Measurements from ENCODE around the gene C2orf42. TPM values are rescaled to one million over a fixed set of nuclear protein-coding genes. Genes with fewer than 3 reads are reported as not detected.

Gene C2orf42
- total RNA-seq, 3 donors from 2014 or later (not counting 1 experiment from before 2014, with no cell fraction given) = 22.7 to 31.5 (median 25.7) TPM

DNA sequence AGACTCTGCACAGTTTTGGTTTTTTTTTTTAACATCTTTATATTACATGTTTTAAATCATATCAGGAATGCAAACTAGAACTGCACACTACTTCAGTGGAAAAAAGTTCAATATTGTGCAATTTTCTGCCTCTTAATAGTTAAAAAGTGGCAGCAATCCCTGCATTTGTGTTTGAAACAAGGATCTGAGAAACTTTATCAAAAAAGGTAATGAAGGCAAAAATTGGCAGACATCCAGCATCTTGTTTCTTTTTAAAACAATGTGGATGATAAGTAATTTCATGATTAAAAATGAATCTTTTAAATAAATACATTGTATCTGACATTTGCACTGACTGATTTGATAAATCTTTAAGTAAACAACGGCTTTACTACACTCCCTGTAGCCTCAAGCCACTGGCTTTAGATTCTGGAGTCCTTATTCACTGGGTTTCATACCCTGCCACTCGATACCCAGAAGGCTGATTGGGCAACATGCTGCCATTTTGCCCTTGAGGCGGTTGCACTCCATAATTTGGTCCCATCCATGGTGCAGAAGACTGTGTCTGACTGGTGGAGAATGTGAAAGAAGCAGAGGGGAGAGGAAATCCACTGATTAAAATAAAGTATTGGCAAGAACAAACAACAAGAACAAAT, 21.6 kb upstream of the C2orf42 start:
- H3K36me3 Mint-ChIP-seq = no peaks in the 10 kb centered on the region
- Histone ChIP-seq H3K27me3 (ENCODE audit: control insufficient read depth, insufficient read depth, low read length) (no peaks in the 10 kb centered on the region), H3K4me1 (ENCODE audit: control insufficient read depth, insufficient read depth, low read length) (no peaks in the 10 kb centered on the region), H3K9me3 (ENCODE audit: control insufficient read depth, insufficient read depth, low read length) (no peaks in the 10 kb centered on the region), H3K4me3 (ENCODE audit: low read length) (no peak overlapping the region), H3K27ac (ENCODE audit: low read length) (no peak overlapping the region), H3K36me3 (ENCODE audit: control insufficient read depth, insufficient read depth, low read length) (peaks cover 55% of the 10 kb centered on the region)
- H3K9me3 Mint-ChIP-seq = no peaks in the 10 kb centered on the region
- 92% methylated on average over 3 of the region's 3 CpGs for WGBS (ENCODE audit: insufficient coverage)
- ATAC-seq = no peak
- no peaks in the 10 kb centered on the region for H3K27me3 Mint-ChIP-seq (ENCODE audit: low read depth in 2 of 2)
- intact Hi-C loops (cut with micrococcal nuclease) = no loop called here
- TF ChIP-seq, protein P1, sequence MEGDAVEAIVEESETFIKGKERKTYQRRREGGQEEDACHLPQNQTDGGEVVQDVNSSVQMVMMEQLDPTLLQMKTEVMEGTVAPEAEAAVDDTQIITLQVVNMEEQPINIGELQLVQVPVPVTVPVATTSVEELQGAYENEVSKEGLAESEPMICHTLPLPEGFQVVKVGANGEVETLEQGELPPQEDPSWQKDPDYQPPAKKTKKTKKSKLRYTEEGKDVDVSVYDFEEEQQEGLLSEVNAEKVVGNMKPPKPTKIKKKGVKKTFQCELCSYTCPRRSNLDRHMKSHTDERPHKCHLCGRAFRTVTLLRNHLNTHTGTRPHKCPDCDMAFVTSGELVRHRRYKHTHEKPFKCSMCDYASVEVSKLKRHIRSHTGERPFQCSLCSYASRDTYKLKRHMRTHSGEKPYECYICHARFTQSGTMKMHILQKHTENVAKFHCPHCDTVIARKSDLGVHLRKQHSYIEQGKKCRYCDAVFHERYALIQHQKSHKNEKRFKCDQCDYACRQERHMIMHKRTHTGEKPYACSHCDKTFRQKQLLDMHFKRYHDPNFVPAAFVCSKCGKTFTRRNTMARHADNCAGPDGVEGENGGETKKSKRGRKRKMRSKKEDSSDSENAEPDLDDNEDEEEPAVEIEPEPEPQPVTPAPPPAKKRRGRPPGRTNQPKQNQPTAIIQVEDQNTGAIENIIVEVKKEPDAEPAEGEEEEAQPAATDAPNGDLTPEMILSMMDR (IDR thresholded peaks at IDR 0.05) = no peak
- H3K4me1 Mint-ChIP-seq = no peaks in the 10 kb centered on the region
- no peak overlapping the region for H3K4me3 Mint-ChIP-seq
- no peak for DNase-seq
- H3K27ac Mint-ChIP-seq = peak overlapping the region in 1 of 2 donors; percentile 35

DNA sequence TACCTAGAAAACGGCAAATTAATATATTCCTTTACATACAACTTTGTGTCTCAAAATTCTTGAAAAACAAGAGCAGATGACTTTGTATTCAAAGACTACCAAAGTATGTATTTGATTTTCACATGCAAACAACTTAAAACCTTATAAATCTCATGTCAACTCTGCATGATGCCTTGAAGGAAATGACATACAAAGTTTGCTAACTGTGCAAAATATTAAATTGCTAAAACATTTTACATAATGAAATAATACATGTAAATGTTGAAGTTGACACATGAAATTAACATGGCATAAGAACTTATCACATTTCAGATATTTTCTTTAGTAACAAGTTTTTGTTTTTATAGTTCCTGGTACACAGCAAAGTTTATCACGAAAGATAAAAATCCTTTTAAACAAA, 20.8 kb upstream of the C2orf42 start:
- intact Hi-C loops (cut with micrococcal nuclease) = no loop called here
- Mint-ChIP-seq H3K4me3 (no peak overlapping the region), H3K27me3 (ENCODE audit: low read depth in 2 of 2) (no peaks in the 10 kb centered on the region), H3K9me3 (no peaks in the 10 kb centered on the region), H3K27ac (no peak overlapping the region), H3K36me3 (no peaks in the 10 kb centered on the region), H3K4me1 (no peaks in the 10 kb centered on the region)
- Histone ChIP-seq H3K4me1 (ENCODE audit: control insufficient read depth, insufficient read depth, low read length) (no peaks in the 10 kb centered on the region), H3K9me3 (ENCODE audit: control insufficient read depth, insufficient read depth, low read length) (no peaks in the 10 kb centered on the region), H3K27ac (ENCODE audit: low read length) (no peak overlapping the region), H3K4me3 (ENCODE audit: low read length) (no peak overlapping the region), H3K27me3 (ENCODE audit: control insufficient read depth, insufficient read depth, low read length) (no peaks in the 10 kb centered on the region), H3K36me3 (ENCODE audit: control insufficient read depth, insufficient read depth, low read length) (peaks cover 53% of the 10 kb centered on the region)
- 100% methylated on average over 2 of the region's 2 CpGs for WGBS (ENCODE audit: insufficient coverage)
- no peak for ATAC-seq
- no peak for DNase-seq
- TF ChIP-seq, protein P1 (IDR thresholded peaks at IDR 0.05) = no peak

DNA sequence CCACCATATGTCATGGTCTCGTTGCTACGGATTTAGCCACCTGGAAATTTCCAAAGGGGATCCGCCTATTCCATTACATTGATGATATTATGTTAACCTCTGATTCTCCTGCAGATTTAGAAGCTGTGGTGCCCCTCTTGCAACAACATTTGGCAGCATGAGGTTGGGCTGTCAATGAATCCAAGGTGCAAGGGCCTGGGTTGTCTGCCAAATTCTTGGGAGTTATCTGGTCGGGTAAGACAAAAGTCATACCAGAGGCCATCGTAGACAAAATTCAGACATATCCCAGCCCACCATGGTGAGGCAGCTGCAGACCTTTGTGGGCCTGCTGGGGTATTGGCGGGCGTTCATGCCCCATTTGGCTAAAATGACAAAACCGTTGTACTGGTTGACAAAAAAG, 13.6 kb upstream of the C2orf42 start:
- H3K27ac Mint-ChIP-seq = no peak overlapping the region
- Histone ChIP-seq H3K27ac (ENCODE audit: low read length) (no peak overlapping the region), H3K27me3 (ENCODE audit: control insufficient read depth, insufficient read depth, low read length) (no peaks in the 10 kb centered on the region), H3K36me3 (ENCODE audit: control insufficient read depth, insufficient read depth, low read length) (no peaks in the 10 kb centered on the region), H3K4me1 (ENCODE audit: control insufficient read depth, insufficient read depth, low read length) (no peaks in the 10 kb centered on the region), H3K4me3 (ENCODE audit: low read length) (no peak overlapping the region), H3K9me3 (ENCODE audit: control insufficient read depth, insufficient read depth, low read length) (no peaks in the 10 kb centered on the region)
- H3K27me3 Mint-ChIP-seq (ENCODE audit: low read depth in 2 of 2) = no peaks in the 10 kb centered on the region
- ATAC-seq (no peak), DNase-seq (no peak)
- H3K9me3 Mint-ChIP-seq = no peaks in the 10 kb centered on the region
- TF ChIP-seq, protein P1 (IDR thresholded peaks at IDR 0.05) = no peak
- intact Hi-C loops (cut with micrococcal nuclease) = no loop called here
- no peak overlapping the region for H3K4me3 Mint-ChIP-seq
- H3K36me3 Mint-ChIP-seq = no peaks in the 10 kb centered on the region
- 98% methylated on average over 8 of the region's 8 CpGs for WGBS (ENCODE audit: insufficient coverage)
- no peaks in the 10 kb centered on the region for H3K4me1 Mint-ChIP-seq

DNA sequence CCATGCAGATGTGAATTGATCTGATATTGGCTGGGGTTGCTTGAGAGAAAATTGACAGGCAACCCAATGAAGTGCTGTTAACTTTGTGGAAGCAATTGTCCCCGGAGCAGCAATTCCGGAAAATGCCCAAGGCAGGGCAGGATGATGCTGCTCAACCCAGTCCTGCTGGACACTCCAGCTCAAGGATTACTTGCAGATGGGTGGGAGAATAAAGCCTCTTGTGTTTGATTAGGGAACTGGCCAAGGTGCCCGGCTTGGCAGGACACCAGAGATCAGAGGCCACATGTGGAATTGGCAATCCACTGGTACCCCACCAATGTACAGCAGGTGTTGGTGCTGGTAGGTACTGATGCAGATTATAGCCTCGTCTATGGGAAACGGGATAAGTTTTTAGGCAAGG, 12.3 kb upstream of the C2orf42 start:
- H3K27me3 ChIP-seq (ENCODE audit: control insufficient read depth, insufficient read depth, low read length) = no peaks in the 10 kb centered on the region
- H3K4me1 ChIP-seq (ENCODE audit: control insufficient read depth, insufficient read depth, low read length) = no peaks in the 10 kb centered on the region
- no peaks in the 10 kb centered on the region for H3K36me3 Mint-ChIP-seq
- H3K9me3 ChIP-seq (ENCODE audit: control insufficient read depth, insufficient read depth, low read length) = no peaks in the 10 kb centered on the region
- H3K9me3 Mint-ChIP-seq = no peaks in the 10 kb centered on the region
- H3K27ac Mint-ChIP-seq = no peak overlapping the region
- H3K4me1 Mint-ChIP-seq = no peaks in the 10 kb centered on the region
- H3K4me3 ChIP-seq (ENCODE audit: low read length) = no peak overlapping the region
- DNase-seq (no peak), ATAC-seq (no peak)
- no peaks in the 10 kb centered on the region for H3K27me3 Mint-ChIP-seq (ENCODE audit: low read depth in 2 of 2)
- intact Hi-C loops (cut with micrococcal nuclease) = no loop called here
- no peak overlapping the region for H3K27ac ChIP-seq (ENCODE audit: low read length)
- TF ChIP-seq, protein P1 (IDR thresholded peaks at IDR 0.05) = no peak
- H3K36me3 ChIP-seq (ENCODE audit: control insufficient read depth, insufficient read depth, low read length) = no peaks in the 10 kb centered on the region
- no peak overlapping the region for H3K4me3 Mint-ChIP-seq
- 97% methylated on average over 5 of the region's 5 CpGs for WGBS (ENCODE audit: insufficient coverage)
